A549 (cell line): ENCODE data around the gene CBARP. TPM values are rescaled to one million over a fixed set of nuclear protein-coding genes. Genes with fewer than 3 reads are reported as not detected.

Experiments
- ATAC-seq, 2 experiments: fragments of 200-7000 bp in 1 of 2; fragments of >200 bp in 1 of 2; cut with Nextera tagmentation in 1 of 2; cut with Tn5 transposase in 1 of 2; 3 replicates each; pipeline versions ENCODE4 v1.8.0 to v1.9.1; 2018 to 2020; ENCODE audit warnings: mild to moderate bottlenecking in 1 of 2, moderate library complexity in 1 of 2
- CTCF ChIA-PET: fragments of 300-600 bp; sonication (Branson Sonifier 250); formaldehyde crosslinking; extraction: SDS; loops from one replicate; lab custom pipeline; 2021; ENCODE audit warnings: antibody characterized with exemption, inconsistent platforms; lab: Yijun Ruan, JAX
- POLR2A ChIA-PET: fragments of 350-600 bp; formaldehyde crosslinking; extraction: SDS; loops from one replicate; lab custom pipeline; 2021; ENCODE audit warnings: antibody characterized with exemption, inconsistent platforms; lab: Yijun Ruan, JAX
- DNase-seq, 2 experiments: peaks; one replicate each; pipeline versions ENCODE4 v3.0.0 to v3.0.0-alpha.2; 2011 to 2016; ENCODE audit warnings: low read depth in 1 of 2, low spot score in 1 of 2
- FAIRE-seq: peaks from 2 replicates; lab custom pipeline; 2011; peaks lifted over from hg19 to GRCh38; lab: Jason Lieb, UNC
- H3K27ac ChIP-seq, 2 experiments: fragments of >200 bp; sonication (Bioruptor Twin); formaldehyde crosslinking; 3 replicates each; pipeline ENCODE4 v1.5.1; 2016 to 2017
- H3K4me1 ChIP-seq: fragments of >200 bp; sonication (Bioruptor Twin); formaldehyde crosslinking; 3 replicates; pipeline ENCODE4 v1.6.1; 2016
- H3K4me2 ChIP-seq: fragments of >200 bp; sonication (Bioruptor Twin); formaldehyde crosslinking; 3 replicates; pipeline ENCODE4 v1.6.1; 2016
- H3K4me3 ChIP-seq: fragments of >200 bp; sonication (Bioruptor Twin); formaldehyde crosslinking; 3 replicates; pipeline ENCODE4 v1.5.1; 2016
- H3K9me3 ChIP-seq: fragments of >200 bp; sonication (Bioruptor Twin); formaldehyde crosslinking; 3 replicates; pipeline ENCODE4 v1.6.1; 2016
- BCL3 ChIP-seq: fragments of >200 bp; sonication (Bioruptor Twin); formaldehyde crosslinking; IDR thresholded peaks from 3 replicates; pipeline ENCODE4 v1.6.1; 2016
- CHD4 ChIP-seq: fragments of 200-600 bp; sonication (generic); IDR thresholded peaks from 2 replicates; pipeline ENCODE4 v1.6.1; 2016; ENCODE audit warnings: antibody characterized with exemption, mild to moderate bottlenecking, borderline replicate concordance
- E2F6 ChIP-seq: IDR thresholded peaks from 2 replicates; pipeline ENCODE4 v1.6.1; 2012; ENCODE audit warnings: low read depth, borderline replicate concordance
- EHF ChIP-seq: fragments of 250-450 bp; sonication (Bioruptor Pico); IDR thresholded peaks from 2 replicates; pipeline ENCODE4 v1.5.0; 2020; ENCODE audit warnings: mild to moderate bottlenecking
- EHMT2 ChIP-seq: fragments of 200-600 bp; sonication (generic); IDR thresholded peaks from 2 replicates; pipeline ENCODE4 v1.6.1; 2016; ENCODE audit warnings: antibody characterized with exemption, low read depth, mild to moderate bottlenecking, moderate library complexity
- ELK1 ChIP-seq: fragments of 150-350 bp; IDR thresholded peaks from 2 replicates; pipeline ENCODE4 v1.6.1; 2014; ENCODE audit warnings: low read depth, mild to moderate bottlenecking, low read length
- EP300 ChIP-seq, 2 experiments: fragments of >200 bp; sonication (Bioruptor Twin); formaldehyde crosslinking; IDR thresholded peaks; 2 replicates in 1 of 2; 3 replicates in 1 of 2; pipeline ENCODE4 v1.6.1; 2016 to 2017
- HEYL ChIP-seq: fragments of 250-450 bp; sonication (Bioruptor Pico); IDR thresholded peaks from 2 replicates; pipeline ENCODE4 v1.8.0; 2021; ENCODE audit warnings: mild to moderate bottlenecking, moderate library complexity
- HMGXB4 ChIP-seq: fragments of 250-450 bp; sonication (Bioruptor Pico); IDR thresholded peaks from 2 replicates; pipeline ENCODE4 v1.5.0; 2021; ENCODE audit warnings: mild to moderate bottlenecking, moderate library complexity, borderline replicate concordance
- JUN ChIP-seq, 2 experiments: fragments of >200 bp; sonication (Bioruptor Twin); formaldehyde crosslinking; IDR thresholded peaks; 2 replicates in 1 of 2; 3 replicates in 1 of 2; pipeline ENCODE4 v1.6.1; 2016 to 2017
- JUNB ChIP-seq: fragments of >200 bp; sonication (Bioruptor Twin); formaldehyde crosslinking; IDR thresholded peaks from 2 replicates; pipeline ENCODE4 v1.6.1; 2016
- KDM1A ChIP-seq: fragments of 200-600 bp; sonication (generic); IDR thresholded peaks from 2 replicates; pipeline ENCODE4 v1.6.1; 2016; ENCODE audit warnings: low read depth, mild to moderate bottlenecking
- KDM5A ChIP-seq: fragments of 200-600 bp; sonication (generic); IDR thresholded peaks from 2 replicates; pipeline ENCODE4 v1.6.1; 2016; ENCODE audit warnings: antibody characterized with exemption, mild to moderate bottlenecking
- MAX ChIP-seq: IDR thresholded peaks from 2 replicates; pipeline ENCODE4 v1.6.1; 2012
- MYC ChIP-seq: IDR thresholded peaks from 2 replicates; pipeline ENCODE4 v1.6.1; 2012; ENCODE audit warnings: mild to moderate bottlenecking, inconsistent platforms, low read length, improper control_type of control experiment, borderline replicate concordance
- POLR2A ChIP-seq: IDR thresholded peaks from 2 replicates; pipeline ENCODE4 v1.6.1; 2012; ENCODE audit warnings: mild to moderate bottlenecking, low read length
- POLR2AphosphoS2 ChIP-seq: conservative IDR thresholded peaks from 2 replicates; pipeline ENCODE4 v1.6.1; 2012; ENCODE audit warnings: low read length, improper control_type of control experiment, inconsistent platforms
- RNF2 ChIP-seq: fragments of 200-600 bp; sonication (generic); IDR thresholded peaks from 2 replicates; pipeline ENCODE4 v1.6.1; 2016; ENCODE audit warnings: low read depth, mild to moderate bottlenecking, antibody characterized with exemption, moderate library complexity, borderline replicate concordance
- SMC3 ChIP-seq: fragments of >200 bp; sonication (Bioruptor Twin); formaldehyde crosslinking; IDR thresholded peaks from 3 replicates; pipeline ENCODE4 v1.6.1; 2018; ENCODE audit warnings: inconsistent platforms
- TFCP2L1 ChIP-seq: fragments of 250-450 bp; sonication (Bioruptor Pico); IDR thresholded peaks from 2 replicates; pipeline ENCODE4 v1.5.0; 2021; ENCODE audit warnings: mild to moderate bottlenecking
- TP53 ChIP-seq: fragments of 250-450 bp; sonication (Bioruptor Pico); IDR thresholded peaks from 2 replicates; pipeline ENCODE4 v1.5.0; 2021; ENCODE audit warnings: mild to moderate bottlenecking, moderate library complexity
- ZNF302 ChIP-seq: fragments of 250-450 bp; sonication (Bioruptor Pico); IDR thresholded peaks from 2 replicates; pipeline ENCODE4 v1.9.0; 2021; ENCODE audit warnings: inconsistent platforms, mild to moderate bottlenecking, moderate library complexity
- ZSCAN20 ChIP-seq: fragments of 250-450 bp; sonication (Bioruptor Pico); IDR thresholded peaks from 2 replicates; pipeline ENCODE4 v1.8.0; 2022; ENCODE audit warnings: mild to moderate bottlenecking, moderate library complexity
- WGBS: methylation state at CpG from one replicate; pipeline ENCODE4 v1.1.6; 2017; ENCODE audit errors: missing lambda C conversion rate; 5-methylcytosine and 5-hydroxymethylcytosine counted together
- polyA plus RNA-seq, 4 experiments: library from polyadenylated mRNA; depleted of rRNA in 3 of 4; stranded (reverse); fragments of >200 nt; fragmentation: RNase III in 1 of 4; extraction: RNeasy Plus Mini Kit Qiagen cat#74134 plus additional on column Dnase treatment in 1 of 4; gene quantifications; 2 replicates in 3 of 4; 3 replicates in 1 of 4; pipeline ENCODE4 v1.2.3, GENCODE V29; 2011 to 2017

The CBARP gene
- polyA plus RNA-seq, 2 of the 4 experiments (the other 2 are of a cell fraction) = 0.19 to 2.0 TPM

GRCh38 chr19:1269478-1270212, 31.8 kb upstream of the CBARP start (continued):
- no peak for TF ChIP-seq EP300 (IDR thresholded peaks at IDR 0.05)
- TF ChIP-seq POLR2AphosphoS2 = no peak
- TF ChIP-seq MAX = peak; percentile 93
- TF ChIP-seq ZSCAN20 (CRISPR knock-in tag) = no peak
- TF ChIP-seq MYC = peak; percentile 88
- TF ChIP-seq ZNF302 (CRISPR knock-in tag) = no peak
- no peak; the same call in 1 of the 2 replicates for TF ChIP-seq EHF (CRISPR knock-in tag)
- peak; percentile 35; the same call in 1 of the 2 replicates for TF ChIP-seq TFCP2L1 (CRISPR knock-in tag)
- no peak for TF ChIP-seq HEYL (CRISPR knock-in tag)
- TF ChIP-seq HMGXB4 = no peak

GRCh38 chr19:1269065-1269477, 31.3 kb upstream of the CBARP start, which contains the start of gene CIRBP:
Gene CIRBP, plus strand, starts transcription at chr19:1269332. Its CDS starts 1,602 bp downstream, at chr19:1270934.
- peak; percentile 32 to 64 for ATAC-seq
- Histone ChIP-seq H3K4me3 (peak within 1 kb of the TSS; percentile 81), H3K4me2 (peak within 1 kb of the TSS; percentile 97), H3K27ac (peak within 1 kb of the TSS; percentile 100), H3K4me1 (peaks cover 63% of the 10 kb centered on the region), H3K9me3 (no peaks in the 10 kb centered on the region)
- ChIA-PET CTCF (interaction anchor here (1.2 to 18.7 kb wide), 3 partner anchors 14 to 48 kb away, joined by 3 to 500 read pairs (median 107); partner anchors contain the start of gene ATP5F1D), POLR2A (interaction anchor here (0.6 to 1.6 kb wide), 23 partner anchors 8 to 594 kb away, joined by 3 to 98 read pairs (median 5); partner anchors contain the start of genes ABCA7, ATP5F1D, RNU6-2 and WDR18)
- WGBS = no CpG with 5 or more reads among the region's 50 CpGs
- peak; percentile 81 to 98 for DNase-seq
- TF ChIP-seq ELK1 = no peak
- TF ChIP-seq KDM5A = no peak
- no peak for TF ChIP-seq E2F6
- no peak for TF ChIP-seq SMC3
- no peak for TF ChIP-seq EHMT2
- TF ChIP-seq BCL3 = peak; percentile 96; the same call in 2 of the 3 replicates
- peak; percentile 98 to 99; a peak in 4 of 5 replicates for TF ChIP-seq JUN (IDR thresholded peaks at IDR 0.05)
- no peak for TF ChIP-seq MAX
- no peak for TF ChIP-seq CHD4
- TF ChIP-seq JUNB = no peak
- 0 out of 2 replicates have a peak, but pooled peaks have one; percentile 29 for TF ChIP-seq TP53 (CRISPR knock-in tag)
- TF ChIP-seq POLR2A = peak; percentile 92
- TF ChIP-seq RNF2 = no peak
- no peak for TF ChIP-seq KDM1A
- no peak for FAIRE-seq
